ENCODE results near the gene TSPAN17.

Gene TSPAN17

DNA sequence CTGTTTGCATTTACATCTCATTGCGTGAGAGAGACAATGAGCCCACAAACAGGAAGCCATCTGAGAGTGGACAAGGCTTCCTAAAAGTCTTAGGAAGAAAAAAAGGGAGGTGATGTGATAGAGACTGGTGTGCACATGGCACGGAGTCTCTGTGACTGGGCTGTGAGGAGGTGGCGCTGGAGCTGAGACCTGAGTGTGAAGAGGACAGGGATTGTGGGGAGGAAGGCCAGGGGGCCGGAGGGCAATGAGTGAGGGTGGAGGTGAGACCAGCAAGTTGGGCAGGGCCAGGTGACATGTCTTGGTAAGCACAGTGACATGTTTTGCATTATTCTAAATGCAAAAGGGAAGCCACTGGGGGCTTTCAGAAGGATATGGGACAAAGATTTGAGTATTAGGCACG, 45.0 kb downstream of the TSPAN17 start:
- TF ChIP-seq ZC3H10 (CRISPR knock-in tag; IDR thresholded peaks at IDR 0.05) (no peak), ZNF70 (CRISPR knock-in tag; IDR thresholded peaks at IDR 0.05) (no peak), ZNF565 (CRISPR knock-in tag; conservative IDR thresholded peaks at IDR 0.05; ENCODE audit: low read depth) (no peak), RARB (CRISPR knock-in tag; IDR thresholded peaks at IDR 0.05) (no peak), ZFP30 (CRISPR knock-in tag; IDR thresholded peaks at IDR 0.05) (no peak), SNAI2 (CRISPR knock-in tag; IDR thresholded peaks at IDR 0.05) (no peak), CREB5 (CRISPR knock-in tag; IDR thresholded peaks at IDR 0.05; ENCODE audit: low read depth) (no peak), ISL1 (CRISPR knock-in tag; IDR thresholded peaks at IDR 0.05) (no peak), ZFP3 (CRISPR knock-in tag; IDR thresholded peaks at IDR 0.05) (no peak), PPARA (CRISPR knock-in tag; IDR thresholded peaks at IDR 0.05; ENCODE audit: borderline replicate concordance) (no peak), TOX (CRISPR knock-in tag; IDR thresholded peaks at IDR 0.05; ENCODE audit: borderline replicate concordance) (no peak), TCF4 (CRISPR knock-in tag; IDR thresholded peaks at IDR 0.05; ENCODE audit: borderline replicate concordance) (no peak)
- TF ChIP-seq, protein P1, sequence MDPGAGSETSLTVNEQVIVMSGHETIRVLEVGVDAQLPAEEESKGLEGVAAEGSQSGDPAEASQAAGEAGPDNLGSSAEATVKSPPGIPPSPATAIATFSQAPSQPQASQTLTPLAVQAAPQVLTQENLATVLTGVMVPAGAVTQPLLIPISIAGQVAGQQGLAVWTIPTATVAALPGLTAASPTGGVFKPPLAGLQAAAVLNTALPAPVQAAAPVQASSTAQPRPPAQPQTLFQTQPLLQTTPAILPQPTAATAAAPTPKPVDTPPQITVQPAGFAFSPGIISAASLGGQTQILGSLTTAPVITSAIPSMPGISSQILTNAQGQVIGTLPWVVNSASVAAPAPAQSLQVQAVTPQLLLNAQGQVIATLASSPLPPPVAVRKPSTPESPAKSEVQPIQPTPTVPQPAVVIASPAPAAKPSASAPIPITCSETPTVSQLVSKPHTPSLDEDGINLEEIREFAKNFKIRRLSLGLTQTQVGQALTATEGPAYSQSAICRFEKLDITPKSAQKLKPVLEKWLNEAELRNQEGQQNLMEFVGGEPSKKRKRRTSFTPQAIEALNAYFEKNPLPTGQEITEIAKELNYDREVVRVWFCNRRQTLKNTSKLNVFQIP (CRISPR knock-in tag; IDR thresholded peaks at IDR 0.05; ENCODE audit: borderline replicate concordance, low read depth) = no peak
- no peak for ATAC-seq

GRCh38 chr5:176692839-176693476, 45.7 kb downstream of the TSPAN17 start:
- TF ChIP-seq, protein P1 (CRISPR knock-in tag; IDR thresholded peaks at IDR 0.05; ENCODE audit: borderline replicate concordance, low read depth) = no peak
- no peak for TF ChIP-seq ZNF8 (CRISPR knock-in tag; IDR thresholded peaks at IDR 0.05)
- ATAC-seq = no peak

GRCh38 chr5:176693477-176693851, 46.2 kb downstream of the TSPAN17 start:
- TF ChIP-seq TCF4 (CRISPR knock-in tag; IDR thresholded peaks at IDR 0.05; ENCODE audit: borderline replicate concordance) (no peak), SNAI2 (CRISPR knock-in tag; IDR thresholded peaks at IDR 0.05) (no peak), ISL1 (CRISPR knock-in tag; IDR thresholded peaks at IDR 0.05) (no peak), OSR1 (CRISPR knock-in tag; IDR thresholded peaks at IDR 0.05) (no peak), ARNTL (CRISPR knock-in tag; IDR thresholded peaks at IDR 0.05; ENCODE audit: borderline replicate concordance, low read depth) (no peak), PPARA (CRISPR knock-in tag; IDR thresholded peaks at IDR 0.05; ENCODE audit: borderline replicate concordance) (no peak), RARB (CRISPR knock-in tag; IDR thresholded peaks at IDR 0.05) (no peak), PATZ1 (CRISPR knock-in tag; IDR thresholded peaks at IDR 0.05; ENCODE audit: borderline replicate concordance) (no peak)
- no peak for ATAC-seq

DNA sequence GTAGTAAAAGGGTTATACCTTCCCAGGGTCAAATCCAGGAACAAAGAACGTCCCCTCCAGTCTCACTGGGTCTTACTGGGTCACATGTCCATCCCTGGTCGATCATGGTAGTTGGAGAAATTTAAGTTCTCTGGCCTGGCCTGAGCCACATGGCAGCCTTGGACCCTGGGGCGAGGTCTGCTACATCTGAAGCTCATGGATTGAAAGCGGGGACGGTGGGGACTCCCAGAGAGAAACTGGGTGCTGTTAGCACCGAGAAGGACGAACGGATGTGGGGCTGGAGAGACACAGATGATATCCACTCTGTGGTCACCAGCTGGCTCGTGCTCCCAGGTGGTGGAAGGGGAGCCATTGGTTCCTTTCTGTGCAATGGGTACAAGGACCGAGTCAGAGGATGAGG, 46.9 kb downstream of the TSPAN17 start:
- TF ChIP-seq TCF4 (CRISPR knock-in tag; IDR thresholded peaks at IDR 0.05; ENCODE audit: borderline replicate concordance) (no peak), ZNF565 (CRISPR knock-in tag; conservative IDR thresholded peaks at IDR 0.05; ENCODE audit: low read depth) (no peak), BACH2 (CRISPR knock-in tag; IDR thresholded peaks at IDR 0.05; ENCODE audit: borderline replicate concordance) (no peak), ZNF70 (CRISPR knock-in tag; IDR thresholded peaks at IDR 0.05) (no peak)
- no peak for ATAC-seq

DNA sequence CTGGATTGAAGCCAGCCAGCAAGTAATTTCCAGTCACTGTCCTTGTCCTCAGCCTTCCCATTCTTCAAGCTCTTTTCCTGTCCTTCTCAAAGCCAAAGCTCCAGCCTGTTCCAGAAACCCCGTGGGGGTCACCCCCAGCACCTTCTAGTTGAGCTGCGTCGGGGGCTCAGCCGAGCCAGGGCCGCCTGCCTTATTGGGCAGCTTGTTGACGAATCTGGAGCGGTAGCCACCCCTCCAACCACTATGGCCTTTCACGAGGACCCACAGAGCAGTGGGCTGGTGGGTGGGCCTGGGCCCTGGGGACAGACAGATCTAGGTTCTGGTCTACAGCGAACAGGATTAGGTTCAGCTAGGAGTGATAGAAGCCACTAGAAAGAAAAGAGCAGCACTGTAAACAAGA, 47.3 kb downstream of the TSPAN17 start:
- ATAC-seq = no peak
- no peak for TF ChIP-seq GLIS3 (CRISPR knock-in tag; IDR thresholded peaks at IDR 0.05)
- no peak for TF ChIP-seq ZFP3 (CRISPR knock-in tag; IDR thresholded peaks at IDR 0.05)
- TF ChIP-seq PATZ1 (CRISPR knock-in tag; IDR thresholded peaks at IDR 0.05; ENCODE audit: borderline replicate concordance) = no peak
- no peak for TF ChIP-seq OSR1 (CRISPR knock-in tag; IDR thresholded peaks at IDR 0.05)

Measured in SK-N-SH treated with all-trans-retinoic acid at 6 μM for 48 hours (cell line).